Stomach (tissue), 4 donors: ENCODE data around the gene B4GALT6.

ENCODE experiments used
- CTCF ChIP-seq, 7 experiments: fragments of 450-650 bp in 4 of 7; fragments of 200-600 bp in 3 of 7; sonication (generic) in 3 of 7; IDR thresholded peaks; one replicate each; pipeline ENCODE4 v1.5.1; 2016 to 2019; ENCODE audit warnings: antibody characterized with exemption in 7 of 7, control low read depth in 2 of 7, mild to moderate bottlenecking in 1 of 7
- EP300 ChIP-seq: sonication (generic); formaldehyde crosslinking; IDR thresholded peaks from one replicate; pipeline ENCODE4 v1.6.1; 2017; ENCODE audit warnings: antibody characterized with exemption
- POLR2A ChIP-seq, 4 donors: fragments of 450-650 bp; IDR thresholded peaks; one replicate each; pipeline ENCODE4 v1.6.1; 2016; ENCODE audit warnings: antibody characterized with exemption in 4 of 4, control low read depth in 2 of 4, mild to moderate bottlenecking in 1 of 4, moderate library complexity in 1 of 4
- POLR2AphosphoS5 ChIP-seq, 3 donors: sonication (generic); formaldehyde crosslinking; IDR thresholded peaks; one replicate each; pipeline ENCODE4 v1.6.1; 2016; ENCODE audit warnings: antibody characterized with exemption in 3 of 3

- no peak for TF ChIP-seq CTCF (IDR thresholded peaks at IDR 0.05)
- TF ChIP-seq EP300 = no peak
- no peak for TF ChIP-seq POLR2AphosphoS5 (IDR thresholded peaks at IDR 0.05)
- no peak for TF ChIP-seq POLR2A (IDR thresholded peaks at IDR 0.05)
Observed at GRCh38 chr18:31607384-31607783, 77.0 kb downstream of the B4GALT6 start.
